DLD1 (cell line): ENCODE data around the gene GSTA4.
"Not testable (repeated sequence)": the region's sequence is repeated elsewhere in the genome, so short reads cannot be mapped to it uniquely, and the experiment has no call there.

Experiments
- in situ Hi-C: cut with HindIII; loops from 2 replicates; pipeline ENCODE4 v1.10.0; 2017; ENCODE audit warnings: low sequenced_read_pairs

GSTA4 gene

DNA sequence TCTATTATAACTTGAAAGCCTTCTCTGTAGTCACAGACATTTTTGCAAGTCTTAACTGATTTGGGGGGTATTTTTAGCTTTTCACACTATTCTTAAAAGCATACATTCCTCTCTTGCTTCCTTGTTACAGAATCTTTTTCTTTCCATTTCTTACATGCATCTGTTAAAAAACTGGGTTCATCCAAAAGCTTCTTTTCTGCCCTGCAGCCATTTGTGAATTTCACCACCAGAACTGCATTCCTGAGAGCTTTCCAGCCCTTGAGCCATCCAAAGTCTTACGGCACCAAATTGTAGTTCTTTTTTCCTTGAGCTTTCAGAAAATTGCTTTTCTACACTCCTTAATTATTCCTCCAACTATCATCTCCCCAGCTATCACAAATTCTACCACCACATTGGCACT, 19.7 kb upstream of the GSTA4 start:
- in situ Hi-C loops, result no loop called here

DNA sequence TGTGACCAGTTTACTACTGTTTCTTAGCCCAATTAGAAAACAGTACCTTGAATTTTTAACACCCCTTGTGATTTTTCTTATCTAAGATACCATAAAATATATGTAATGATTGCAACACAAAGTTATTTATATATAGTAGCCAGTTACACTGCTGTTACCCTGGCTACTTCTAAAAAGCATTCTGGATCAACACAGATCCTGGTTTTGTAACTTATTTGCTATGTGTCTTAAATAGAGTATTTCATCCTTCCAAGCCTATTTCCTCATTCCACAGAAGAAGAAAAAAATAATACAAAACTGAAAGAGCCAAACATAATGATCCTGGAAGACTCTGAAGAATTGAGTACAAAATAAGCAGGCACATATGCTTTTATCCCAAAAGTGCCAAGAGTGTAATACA, 19.0 kb upstream of the GSTA4 start:
- in situ Hi-C loops, result no loop called here

DNA sequence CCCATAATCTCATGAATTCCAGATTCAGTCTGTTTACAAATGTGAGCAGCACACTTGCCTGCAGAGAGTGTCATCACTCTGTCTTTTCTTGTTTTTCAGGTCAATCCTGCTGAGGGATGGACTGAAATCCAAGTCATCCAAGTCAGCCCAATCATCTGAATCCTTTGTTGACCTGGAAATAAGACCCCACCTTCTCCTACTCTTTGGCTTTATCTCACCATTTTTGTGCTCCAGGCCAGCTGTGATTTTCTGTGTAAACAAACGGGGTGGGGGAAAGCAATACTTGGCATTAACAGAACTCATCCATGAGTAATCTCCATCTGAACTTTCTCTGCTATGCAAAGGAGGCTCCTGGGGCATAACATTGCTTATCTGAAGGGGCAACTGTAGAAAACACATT, 16.9 kb upstream of the GSTA4 start:
- in situ Hi-C loops, result no loop called here

DNA sequence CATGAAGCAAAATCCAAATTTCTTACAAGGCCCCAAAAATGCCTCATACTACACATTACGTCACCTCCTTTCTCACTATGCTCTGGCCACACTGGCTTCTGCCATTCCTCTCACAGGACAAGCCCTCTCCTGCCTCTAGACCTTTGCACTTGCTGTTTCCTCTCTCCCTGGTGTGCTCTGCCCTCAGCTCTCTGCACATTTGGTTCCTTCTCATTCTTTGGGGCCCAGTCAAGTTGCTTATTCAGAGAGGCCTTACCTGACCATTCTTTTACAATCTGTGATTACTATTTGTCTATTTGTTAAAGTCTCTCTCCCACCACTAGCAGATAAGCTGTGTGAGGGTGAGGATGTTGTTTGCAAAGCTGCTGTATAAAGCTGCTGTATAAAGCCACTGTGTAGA, 15.4 kb upstream of the GSTA4 start:
- in situ Hi-C loops, result no loop called here

DNA sequence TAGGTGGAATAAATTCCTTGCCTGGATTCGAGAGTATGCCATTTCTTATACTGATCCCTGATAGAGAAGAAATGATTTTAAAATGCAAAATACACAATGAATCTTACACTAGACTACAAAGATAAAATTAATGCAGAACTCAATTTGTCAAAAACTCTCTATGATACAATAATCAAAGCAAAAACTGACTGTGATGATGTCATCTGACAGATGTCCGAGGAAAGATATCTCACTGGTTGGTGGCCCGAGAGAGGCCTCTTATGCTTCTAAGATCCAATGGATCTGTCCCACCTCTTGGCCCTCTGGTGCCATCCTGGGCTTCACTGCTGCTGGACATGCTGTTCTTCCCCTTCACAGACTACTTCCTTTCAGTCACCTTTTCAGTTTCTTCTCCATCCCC, 14.4 kb upstream of the GSTA4 start:
- in situ Hi-C loops, result no loop called here

DNA sequence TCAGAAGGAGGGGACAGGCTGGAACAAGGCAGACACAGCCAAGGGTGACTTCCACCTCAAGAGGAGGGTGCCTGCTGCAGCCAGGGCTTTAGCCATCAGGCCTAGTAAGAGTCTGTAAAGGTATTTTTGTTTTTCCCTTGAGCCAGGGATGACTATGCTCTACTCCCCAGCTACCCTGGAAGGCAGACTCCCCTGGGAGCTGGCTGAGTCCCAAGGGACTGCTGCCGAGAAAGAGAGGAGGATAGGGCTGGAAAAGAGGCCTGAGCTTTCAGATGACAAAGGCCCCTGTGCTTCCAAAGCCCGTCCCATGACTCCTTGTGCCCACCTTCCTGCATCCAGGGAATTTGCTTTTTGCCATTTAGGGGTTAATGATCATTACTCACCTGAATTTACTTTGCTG, 14.0 kb upstream of the GSTA4 start:
- in situ Hi-C loops, result no loop called here

DNA sequence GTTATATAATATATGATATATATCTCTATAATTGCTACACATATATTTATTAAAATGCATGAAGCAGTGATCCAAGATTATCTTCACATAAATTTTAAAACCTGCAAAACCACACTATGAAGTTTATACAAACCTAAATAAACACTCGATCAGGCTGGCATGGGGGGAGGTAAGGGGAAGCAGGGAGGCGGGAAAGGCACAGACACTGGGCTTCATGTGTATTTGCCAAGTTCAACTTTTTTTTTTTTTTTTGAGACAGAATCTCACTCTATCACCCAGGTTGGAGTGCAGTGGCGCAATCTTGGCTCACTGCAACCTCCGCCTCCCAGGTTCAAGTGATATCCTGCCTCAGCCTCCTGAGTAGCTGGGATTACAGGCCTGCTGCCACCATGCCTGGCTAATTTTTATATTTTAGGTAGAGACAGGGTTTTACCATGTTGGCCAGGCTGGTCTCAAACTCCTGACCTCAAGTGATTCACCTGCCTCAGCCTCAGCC, 13.2 kb upstream of the GSTA4 start:
- in situ Hi-C loops, result not testable (repeated sequence)

DNA sequence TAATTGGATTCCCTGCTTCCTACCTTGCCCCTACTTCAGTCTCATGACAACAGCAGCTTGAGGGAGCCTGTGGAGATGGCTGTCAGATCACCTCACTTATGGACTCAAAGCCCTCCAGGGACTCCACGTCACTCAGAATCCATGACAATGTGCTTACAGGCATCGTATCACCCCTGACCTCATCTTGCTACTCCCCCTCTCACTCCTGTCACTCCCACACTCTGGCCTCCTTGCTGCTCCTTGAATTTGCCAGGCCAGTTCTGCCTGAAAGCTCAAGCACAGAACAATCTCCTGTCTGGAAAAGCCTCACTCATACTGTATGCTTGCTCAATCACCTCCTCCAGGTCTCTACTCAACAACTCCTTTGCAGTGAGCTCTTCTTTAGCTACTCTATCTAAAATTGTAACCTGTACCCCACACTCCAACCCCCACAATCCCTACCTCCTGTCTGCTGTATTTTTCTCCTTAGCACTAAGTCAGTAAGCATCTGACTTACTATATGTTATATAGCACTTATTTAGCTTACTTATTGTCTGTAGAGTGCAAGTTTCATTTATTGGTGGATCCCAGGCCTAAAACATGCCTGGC, 10.7 kb upstream of the GSTA4 start:
- in situ Hi-C loops, result no loop called here

DNA sequence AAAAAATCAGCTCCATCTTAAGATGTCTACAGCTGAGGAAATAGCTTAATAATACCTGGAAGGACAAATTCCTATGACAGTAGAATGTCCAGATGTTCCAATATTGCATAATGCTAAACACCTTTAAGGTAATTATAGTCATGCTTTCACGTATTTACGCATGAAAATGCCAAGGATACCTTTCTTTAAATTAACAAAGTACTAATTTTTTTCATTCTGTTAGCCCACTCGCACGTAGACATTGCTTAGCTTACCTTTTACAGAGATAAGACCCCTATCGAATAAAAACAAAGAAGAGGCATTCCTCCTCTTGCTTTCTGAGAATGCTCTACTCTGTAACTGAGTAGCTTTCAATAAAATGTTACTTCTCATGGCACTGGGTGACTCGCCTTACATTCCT, 4.4 kb upstream of the GSTA4 start:
- in situ Hi-C loops, result no loop called here

DNA sequence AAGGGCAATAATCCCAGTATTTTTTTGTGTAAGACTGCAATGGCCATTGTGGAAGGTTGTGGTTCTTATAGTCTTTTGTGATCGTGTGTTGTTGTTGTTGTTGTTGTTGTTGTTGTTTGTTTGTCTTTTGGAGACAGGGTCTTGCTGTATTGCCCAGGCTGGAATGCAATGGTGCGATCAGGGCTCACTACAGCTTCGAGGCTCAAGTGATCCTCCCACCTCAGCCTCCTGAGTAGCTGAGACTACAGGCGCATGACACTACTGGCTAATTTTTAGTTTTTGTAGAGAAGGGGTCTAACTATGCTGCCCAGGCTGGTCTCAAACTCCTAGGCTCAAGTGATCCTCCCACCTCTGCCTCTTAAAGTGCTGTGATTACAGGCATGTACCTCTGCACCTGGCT, 3.5 kb upstream of the GSTA4 start:
- in situ Hi-C loops, result no loop called here

DNA sequence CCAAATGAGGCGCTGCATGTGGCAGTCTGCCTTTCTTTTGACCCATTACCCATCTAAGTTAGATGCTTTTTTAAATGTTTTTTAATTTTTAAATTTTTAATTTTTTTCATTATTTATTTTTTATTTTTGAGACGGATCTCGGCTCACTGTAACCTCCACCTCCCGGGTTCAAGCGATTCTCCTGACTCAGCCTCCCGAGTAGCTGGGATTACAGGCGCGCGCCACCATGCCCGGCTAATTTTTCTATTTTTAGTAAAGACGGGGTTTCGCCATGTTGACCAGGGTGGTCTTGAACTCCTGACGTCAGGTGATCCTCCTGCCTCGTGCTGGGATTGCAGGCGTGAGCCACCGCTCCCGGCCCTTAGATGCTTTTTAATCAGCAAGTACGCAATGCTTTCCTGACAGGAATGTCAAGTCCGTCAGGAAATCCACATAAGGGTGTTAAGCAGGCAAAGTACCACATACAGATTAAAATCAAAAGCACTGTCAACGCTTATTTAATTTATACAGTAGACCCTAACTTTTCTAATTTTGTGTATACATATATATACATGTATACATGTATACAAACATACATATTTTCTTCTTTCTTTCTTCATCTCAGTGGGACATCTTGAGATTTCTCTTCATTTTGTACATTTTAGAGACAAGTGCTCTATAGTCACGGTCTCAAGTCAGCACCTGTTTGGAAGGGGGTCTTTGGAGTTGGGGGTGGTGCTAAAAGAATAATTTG, 995 bp upstream of the GSTA4 start:
- in situ Hi-C loops, result no loop called here

DNA sequence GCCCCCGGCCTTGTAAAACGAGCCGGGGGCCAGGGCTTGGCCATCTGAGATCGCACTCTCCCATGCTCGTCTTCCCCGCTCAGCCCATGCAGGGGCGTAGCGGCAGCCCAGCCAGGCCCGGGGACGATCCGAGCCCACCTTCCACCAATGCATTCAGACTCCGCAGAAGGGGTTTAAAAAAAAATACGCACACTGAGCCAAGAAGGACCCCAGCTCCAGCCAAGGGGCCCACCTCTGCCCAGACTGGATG, 320 bp downstream of the GSTA4 start:
- in situ Hi-C loops, result no loop called here

DNA sequence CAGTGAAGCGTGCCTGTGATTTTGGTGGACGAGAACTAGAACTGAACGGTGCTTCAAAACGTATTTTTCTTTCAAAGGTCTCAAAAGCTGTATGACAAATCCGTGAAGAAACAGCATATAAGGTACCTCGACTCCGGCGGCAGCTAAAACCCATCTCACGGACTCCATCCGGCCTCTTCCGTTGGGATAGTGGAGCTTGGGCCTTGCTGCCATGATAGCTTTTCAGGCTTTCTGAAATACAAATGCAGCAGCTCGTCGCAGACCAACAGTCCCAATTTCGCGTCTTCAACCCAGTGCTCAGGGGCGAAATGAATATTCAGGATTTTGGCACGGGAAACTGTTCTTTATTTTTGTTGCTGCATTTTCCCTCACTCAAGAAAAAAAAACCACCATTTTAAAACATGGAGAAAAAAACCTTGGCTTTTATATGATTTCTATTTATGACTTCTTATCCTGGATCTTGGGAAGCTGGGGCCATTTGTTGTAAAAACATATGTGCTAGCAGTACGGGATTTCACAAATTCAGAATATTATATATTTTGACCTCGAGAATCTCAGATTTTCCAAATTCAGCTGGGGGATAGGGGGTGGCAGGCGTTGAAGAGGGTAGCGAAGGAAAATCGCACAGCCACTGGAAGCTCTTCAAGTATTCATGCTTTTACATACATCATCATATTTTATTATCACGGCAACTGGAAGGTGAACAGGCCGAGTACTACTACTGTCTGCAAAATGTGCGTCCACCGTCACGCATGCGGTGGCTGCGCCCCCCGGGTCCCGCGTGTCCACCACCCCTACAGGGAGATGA, 849 bp downstream of the GSTA4 start:
- in situ Hi-C loops, result no loop called here

DNA sequence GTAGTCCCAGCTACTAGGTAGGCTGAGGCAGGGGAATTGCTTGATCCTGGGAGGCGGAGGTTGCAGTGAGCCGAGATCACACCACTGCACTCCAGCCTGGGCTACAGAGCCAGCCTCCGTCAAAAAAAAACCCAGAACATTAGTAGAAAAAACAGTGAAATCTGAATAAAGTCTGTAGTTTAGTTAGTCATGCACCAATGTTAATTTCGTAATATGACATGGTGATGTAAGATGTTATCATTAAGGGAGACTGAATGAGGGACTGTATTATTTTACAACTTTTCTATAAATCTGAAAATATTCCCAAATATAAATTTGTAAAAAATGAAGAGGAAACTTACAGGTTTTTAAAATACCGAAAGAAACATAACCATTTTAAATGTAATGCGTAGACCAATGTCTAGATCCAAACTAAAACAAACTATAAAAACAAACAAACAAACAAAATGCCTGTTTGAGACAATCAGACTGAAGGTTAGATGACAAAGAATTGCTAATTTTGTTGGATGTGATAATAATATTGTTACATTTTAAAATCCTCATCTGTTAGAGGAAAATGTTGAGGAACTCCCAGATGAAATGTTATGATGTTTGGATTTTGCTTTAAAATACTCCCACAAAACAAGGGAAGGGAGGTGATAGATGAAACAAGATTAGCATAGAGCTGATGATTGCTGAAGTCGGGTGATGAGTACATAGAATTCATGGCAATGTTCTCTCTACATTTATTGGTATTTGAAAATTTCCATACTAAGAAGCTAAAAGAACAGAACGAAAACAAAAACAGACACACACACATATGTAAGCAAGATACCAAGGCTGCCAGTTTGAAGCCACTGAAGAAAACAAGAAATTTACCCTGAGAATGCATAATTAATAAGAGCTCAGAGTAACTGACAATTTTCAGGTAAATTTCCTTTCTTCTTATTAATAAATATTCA, 1.8 kb downstream of the GSTA4 start:
- in situ Hi-C loops, result no loop called here

DNA sequence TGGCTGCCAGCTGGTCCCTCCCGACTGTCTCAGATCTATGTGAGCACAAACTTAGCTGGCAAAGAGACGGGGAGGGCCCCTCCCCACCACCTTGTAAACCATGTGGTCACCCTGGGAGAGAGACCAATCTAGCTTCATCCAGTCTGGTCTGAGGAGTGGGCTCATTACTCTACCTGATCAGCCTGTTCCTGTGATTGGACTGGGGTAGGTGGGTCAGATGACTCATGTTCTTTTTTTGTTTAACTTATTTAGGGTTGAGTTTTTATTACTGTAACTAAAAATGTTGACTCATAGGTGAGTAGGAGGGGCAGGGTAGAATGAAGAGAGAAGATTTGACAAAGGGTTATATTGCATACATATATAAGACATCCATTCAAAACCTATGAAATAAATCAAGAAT, 4.7 kb downstream of the GSTA4 start:
- in situ Hi-C loops, result no loop called here

DNA sequence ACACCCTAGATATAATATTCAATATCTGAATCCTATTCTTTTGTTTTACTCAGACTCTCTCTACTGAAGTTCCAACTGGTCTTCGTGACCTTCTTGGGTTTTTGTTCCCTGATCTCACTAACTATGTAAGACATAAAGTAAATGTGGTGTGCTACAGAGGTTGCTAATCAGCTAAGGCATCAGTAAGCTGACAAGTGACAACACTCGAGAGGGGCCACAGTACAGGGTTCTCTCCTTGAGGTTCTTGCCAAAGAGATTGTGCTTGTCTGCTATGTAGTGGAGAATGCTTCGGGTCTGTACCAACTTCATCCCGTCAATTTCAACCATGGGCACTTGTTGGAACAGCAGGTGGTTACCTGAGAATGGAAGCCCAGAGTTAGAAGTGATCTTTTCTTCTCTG, 9.9 kb downstream of the GSTA4 start:
- in situ Hi-C loops, result no loop called here

DNA sequence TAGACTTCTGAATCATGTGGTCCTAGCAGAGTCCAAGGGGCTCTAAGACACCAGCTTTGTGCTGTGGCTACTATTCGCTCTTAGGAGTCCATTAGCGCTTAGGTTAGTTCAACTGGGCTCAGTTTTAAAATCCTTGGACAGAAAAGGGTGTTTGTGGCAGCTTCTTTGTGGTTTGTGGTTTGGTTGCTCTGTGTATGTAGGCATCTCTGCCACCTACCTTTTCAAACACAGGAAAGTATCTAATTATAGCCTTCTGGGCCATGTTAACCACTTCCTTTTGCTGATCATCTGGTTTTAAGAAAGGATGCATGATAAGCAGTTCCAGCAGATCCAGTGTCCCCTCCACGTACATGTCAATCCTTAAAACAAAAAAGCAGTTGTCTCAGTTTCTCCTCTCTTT, 10.8 kb downstream of the GSTA4 start:
- in situ Hi-C loops, result no loop called here

DNA sequence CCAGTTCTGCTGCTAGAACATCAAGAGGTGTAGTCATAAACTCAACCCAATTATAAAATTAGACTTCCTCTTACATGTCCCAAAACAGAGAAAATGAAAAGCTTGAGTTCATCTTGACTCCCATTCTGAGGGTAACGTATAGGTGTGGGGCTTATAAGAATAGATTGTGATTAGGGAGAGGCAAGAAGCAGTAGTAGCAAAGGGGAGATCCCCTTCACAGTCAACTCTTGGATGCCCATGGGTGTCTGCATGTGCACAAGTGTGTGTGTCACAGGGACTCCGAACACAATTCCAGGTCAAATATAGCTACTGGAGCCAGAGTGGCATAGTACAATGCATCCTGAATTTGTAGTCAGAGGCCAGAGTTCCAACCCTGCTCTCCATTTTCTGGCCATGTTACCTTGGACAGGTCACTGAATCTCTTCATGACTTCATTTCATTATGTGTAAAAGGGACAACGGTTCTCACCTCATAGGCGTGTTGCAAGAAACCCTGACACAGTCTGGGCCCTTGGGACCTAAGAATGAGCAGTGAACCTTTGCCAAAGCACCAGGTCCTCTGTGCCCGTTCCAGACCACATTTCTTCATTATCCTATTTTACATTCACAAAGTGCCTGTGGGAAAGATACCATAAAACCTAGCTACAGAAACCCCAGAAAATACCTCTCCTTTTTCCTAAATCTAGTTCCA, 11.8 kb downstream of the GSTA4 start:
- in situ Hi-C loops, result no loop called here

DNA sequence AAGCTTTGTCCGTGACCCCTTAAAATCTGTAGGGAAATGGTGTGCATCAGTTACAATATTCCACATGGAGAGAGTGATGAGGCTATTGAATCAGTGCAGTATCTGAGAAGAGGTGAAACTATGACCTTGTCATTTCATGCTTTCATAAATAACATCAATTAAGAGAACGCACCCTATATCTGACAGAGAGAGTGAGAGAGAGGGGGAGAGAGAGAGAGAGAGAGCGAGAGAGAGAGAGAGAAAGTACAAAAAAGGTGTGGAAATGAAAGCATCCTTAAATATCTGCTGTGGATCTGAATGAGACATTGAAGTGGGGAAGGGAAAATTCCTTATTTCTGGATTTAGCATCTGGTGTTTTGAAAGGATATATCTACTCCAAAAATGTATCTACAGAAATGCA, 12.4 kb downstream of the GSTA4 start:
- in situ Hi-C loops, result no loop called here

DNA sequence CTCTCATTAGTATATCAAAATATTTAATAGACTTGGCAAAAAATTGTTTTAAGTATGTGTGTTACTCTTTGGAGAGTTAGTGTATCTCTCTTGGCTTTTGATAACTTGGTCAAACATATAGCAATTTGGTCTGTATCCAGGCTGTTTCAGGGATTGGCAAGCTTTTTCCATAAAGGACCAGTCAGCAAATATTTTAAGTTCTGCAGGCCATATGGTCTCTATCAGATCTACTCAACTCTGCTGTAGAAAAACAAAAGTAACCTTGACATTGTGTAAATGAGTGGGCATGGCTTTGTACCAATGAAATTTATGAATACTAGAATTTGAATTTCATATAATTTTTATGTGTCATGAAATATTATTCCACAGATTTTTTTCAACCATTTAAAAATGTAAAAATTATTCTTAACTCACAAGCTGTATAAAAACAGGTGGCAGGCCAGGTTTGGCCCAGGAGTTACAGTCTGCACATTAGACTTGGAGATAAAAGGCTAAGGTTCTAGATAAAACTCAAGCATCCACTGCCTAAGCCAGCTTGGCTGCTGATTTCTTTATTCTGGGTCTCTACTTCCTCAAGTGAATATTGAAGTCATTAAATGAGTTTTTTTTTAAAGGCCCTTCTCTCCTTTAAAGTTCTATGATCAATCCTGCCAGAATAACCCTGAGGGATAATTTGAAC, 13.7 kb downstream of the GSTA4 start:
- in situ Hi-C loops, result no loop called here
